HG03097 (cell line): ENCODE data around the gene NFYC.
A peak's percentile ranks its signal among the peaks of the same experiment; 100 is the strongest.

Experiments
- ATAC-seq: cut with Tn5 transposase; IDR thresholded peaks from one replicate; pipeline ENCODE4 v1.9.1; 2021; ENCODE audit not compliant: unreplicated experiment, low FRiP score

Gene NFYC

GRCh38 chr1:40756523-40756922 is 65.0 kb downstream of the NFYC start:
- no peak for ATAC-seq

- no peak for ATAC-seq
These were observed 65.6 kb downstream of the NFYC start for GRCh38 chr1:40757084-40757483.

GRCh38 chr1:40758004-40758403 is 66.5 kb downstream of the NFYC start:
- no peak for ATAC-seq

GRCh38 chr1:40758578-40759343 is 67.3 kb downstream of the NFYC start:
- no peak for ATAC-seq

GRCh38 chr1:40760984-40761383 is 69.5 kb downstream of the NFYC start:
- no peak for ATAC-seq

GRCh38 chr1:40762144-40762923 is 70.8 kb downstream of the NFYC start:
- ATAC-seq, result no peak

GRCh38 chr1:40763742-40764532 is 72.4 kb downstream of the NFYC start:
- ATAC-seq, result peak; percentile 47

GRCh38 chr1:40764981-40765380 is 73.5 kb downstream of the NFYC start:
- no peak for ATAC-seq

GRCh38 chr1:40766017-40766416 is 74.5 kb downstream of the NFYC start:
- ATAC-seq, result no peak

GRCh38 chr1:40766560-40766959 is 75.1 kb downstream of the NFYC start:
- no peak for ATAC-seq

GRCh38 chr1:40768146-40768990 is 76.9 kb downstream of the NFYC start:
- ATAC-seq, result no peak

GRCh38 chr1:40769815-40770214 is 78.3 kb downstream of the NFYC start:
- ATAC-seq, result no peak

GRCh38 chr1:40770296-40771070 is 79.0 kb downstream of the NFYC start:
- no peak for ATAC-seq

- ATAC-seq, result no peak
These were observed 80.8 kb downstream of the NFYC start for GRCh38 chr1:40772146-40772955.

GRCh38 chr1:40773748-40774265 is 82.3 kb downstream of the NFYC start:
- no peak for ATAC-seq

GRCh38 chr1:40774266-40774998 is 82.9 kb downstream of the NFYC start:
- ATAC-seq, result no peak

GRCh38 chr1:40776236-40777072 is 85.0 kb downstream of the NFYC start:
- no peak for ATAC-seq
